Measurements from ENCODE around the gene LRPAP1.

The LRPAP1 gene

GRCh38 chr4:3531318-3531878 lies 824 bp downstream of the LRPAP1 start:
- DNase-seq (ENCODE audit: low spot score): no peak

GRCh38 chr4:3530663-3531254 lies 1.5 kb downstream of the LRPAP1 start:
- DNase-seq (ENCODE audit: low spot score): no peak

DNA sequence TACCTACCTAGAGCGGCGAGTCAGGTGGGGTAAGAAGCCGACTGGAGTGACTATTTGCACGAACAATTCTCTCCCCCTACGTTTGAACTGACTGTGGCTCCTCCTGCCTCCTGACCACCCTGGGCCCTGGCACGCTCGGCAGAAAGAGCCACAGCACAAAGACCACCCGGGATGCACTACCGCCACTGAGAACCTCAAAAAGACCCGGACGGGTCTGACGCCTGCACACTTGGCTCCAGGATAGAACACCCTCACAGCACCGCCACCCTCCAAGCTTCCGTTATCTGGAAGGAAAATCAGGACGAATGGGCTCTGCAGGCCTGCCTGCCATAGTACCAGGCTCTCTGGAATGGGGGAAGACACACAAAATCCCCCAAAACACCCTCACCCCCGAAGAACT lies 2.2 kb downstream of the LRPAP1 start:
- no peak for DNase-seq (ENCODE audit: low spot score)

DNA sequence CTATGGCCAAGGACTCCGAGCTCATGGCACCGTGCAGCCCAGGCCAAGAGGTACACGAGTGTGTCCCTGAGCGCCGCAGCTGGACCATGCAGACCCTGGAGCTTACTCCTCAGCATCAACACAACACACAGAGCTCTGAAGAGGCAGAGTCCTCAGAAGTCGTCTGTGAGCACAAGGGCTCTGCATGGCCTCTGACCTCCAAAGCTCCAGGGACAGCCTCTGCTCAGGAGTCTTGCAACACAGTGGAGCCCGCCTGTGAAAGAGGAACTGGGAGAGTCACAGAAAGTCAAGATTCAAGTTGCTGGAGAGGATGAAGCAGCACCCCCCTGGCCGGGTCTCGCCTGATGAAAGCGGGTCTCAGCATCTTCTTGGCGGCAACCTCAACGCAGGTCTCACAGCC lies 2.9 kb downstream of the LRPAP1 start:
- no peak for DNase-seq (ENCODE audit: low spot score)

- no peak for DNase-seq (ENCODE audit: low spot score)
Measured at GRCh38 chr4:3527914-3528876, 4.0 kb downstream of the LRPAP1 start.

DNA sequence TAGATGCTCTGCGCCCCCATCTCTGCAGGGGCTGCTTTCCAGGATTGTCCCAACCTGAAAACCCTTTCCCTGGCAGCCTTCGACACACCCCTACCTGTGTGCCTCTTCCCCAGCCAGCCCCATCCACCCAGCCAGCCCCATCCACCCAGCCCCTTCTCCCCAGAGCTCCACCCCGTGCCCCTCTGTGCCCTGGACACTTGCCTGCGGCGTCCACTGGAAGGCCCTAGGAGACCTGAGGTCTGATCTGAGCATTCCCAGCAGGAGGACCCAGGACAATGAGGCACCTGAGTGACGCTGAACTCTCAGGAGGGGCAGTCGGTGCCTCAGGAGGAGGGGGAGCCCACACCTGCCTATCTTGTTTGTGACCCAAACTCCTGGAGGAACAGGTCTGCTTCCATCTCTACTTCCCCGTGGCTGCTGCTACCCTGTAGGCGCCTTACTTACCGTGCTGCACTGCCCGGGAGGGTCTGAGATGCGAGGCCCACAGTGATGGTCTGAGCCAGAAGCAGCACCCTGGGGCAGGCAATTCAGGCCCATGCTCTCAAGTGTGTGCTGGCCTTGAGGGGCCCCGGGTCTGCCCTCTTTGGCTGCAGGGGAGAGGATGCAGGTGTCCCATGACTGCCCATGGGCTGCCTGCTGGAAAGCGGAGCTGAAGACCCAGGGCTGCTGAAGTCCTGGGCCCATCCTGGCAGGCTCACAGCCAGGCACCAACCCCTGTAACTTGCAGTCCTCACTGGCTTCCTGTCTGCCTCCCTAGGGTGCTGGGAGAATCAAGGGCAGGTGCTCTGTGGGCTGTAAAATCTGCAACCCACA lies 4.9 kb downstream of the LRPAP1 start:
- DNase-seq (ENCODE audit: low spot score): no peak

- no peak for DNase-seq (ENCODE audit: low spot score)
Measured at GRCh38 chr4:3526456-3526855, 5.8 kb downstream of the LRPAP1 start.

GRCh38 chr4:3525532-3526430 lies 6.4 kb downstream of the LRPAP1 start:
- no peak for DNase-seq (ENCODE audit: low spot score)

GRCh38 chr4:3524920-3525319 lies 7.3 kb downstream of the LRPAP1 start:
- DNase-seq (ENCODE audit: low spot score): no peak

- no peak for DNase-seq (ENCODE audit: low spot score)
Measured at GRCh38 chr4:3524349-3524748, 7.9 kb downstream of the LRPAP1 start.

GRCh38 chr4:3523628-3524221 lies 8.5 kb downstream of the LRPAP1 start:
- DNase-seq (ENCODE audit: low spot score): no peak

DNA sequence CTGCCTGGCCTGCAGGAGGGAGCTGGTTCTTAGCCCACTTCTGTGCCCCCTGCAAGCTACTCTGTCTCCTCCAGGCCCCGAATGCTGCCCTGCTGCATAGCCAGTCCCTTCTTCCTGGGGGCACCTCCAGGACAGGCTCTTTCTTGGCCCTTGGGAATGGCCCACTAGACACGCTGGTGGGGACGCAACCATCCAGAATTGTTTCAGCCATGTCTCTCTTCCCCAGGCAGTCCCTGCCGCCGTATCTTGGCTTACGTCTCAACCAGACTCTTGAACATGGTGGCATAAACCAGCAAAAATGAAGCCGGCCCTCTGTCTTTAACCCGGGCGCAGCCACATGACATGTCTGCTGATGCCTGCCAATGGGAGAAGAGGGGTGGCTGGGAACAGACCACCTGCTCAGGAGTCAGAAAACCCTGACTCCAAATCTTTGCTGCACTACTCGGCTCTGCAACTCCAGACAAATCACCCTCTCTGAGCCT lies 9.0 kb downstream of the LRPAP1 start:
- DNase-seq (ENCODE audit: low spot score): no peak

DNA sequence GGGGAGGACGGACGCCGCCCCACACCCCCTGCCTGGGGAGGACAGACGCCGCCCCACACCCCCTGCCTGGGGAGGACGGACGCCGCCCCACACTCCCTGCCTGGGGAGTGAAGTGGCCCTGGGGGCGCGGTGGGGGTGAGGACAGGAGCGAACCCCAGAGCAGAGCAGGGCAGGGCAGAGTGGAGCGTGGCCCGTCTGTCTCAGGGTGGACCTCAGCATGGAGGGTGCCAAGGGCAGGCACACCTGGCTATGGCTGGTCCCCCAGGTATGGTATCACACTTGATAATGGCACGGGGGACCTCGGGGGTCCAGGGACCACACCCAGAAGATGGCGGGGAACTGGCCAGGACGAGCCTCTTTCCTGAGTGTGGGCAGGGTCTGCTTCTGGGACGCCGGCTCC lies 9.6 kb downstream of the LRPAP1 start:
- no peak for DNase-seq (ENCODE audit: low spot score)

- no peak for DNase-seq (ENCODE audit: low spot score)
Measured at GRCh38 chr4:3522326-3522640, 9.9 kb downstream of the LRPAP1 start.

- DNase-seq (ENCODE audit: low spot score): no peak
Measured at GRCh38 chr4:3521621-3522325, 10.4 kb downstream of the LRPAP1 start.

DNA sequence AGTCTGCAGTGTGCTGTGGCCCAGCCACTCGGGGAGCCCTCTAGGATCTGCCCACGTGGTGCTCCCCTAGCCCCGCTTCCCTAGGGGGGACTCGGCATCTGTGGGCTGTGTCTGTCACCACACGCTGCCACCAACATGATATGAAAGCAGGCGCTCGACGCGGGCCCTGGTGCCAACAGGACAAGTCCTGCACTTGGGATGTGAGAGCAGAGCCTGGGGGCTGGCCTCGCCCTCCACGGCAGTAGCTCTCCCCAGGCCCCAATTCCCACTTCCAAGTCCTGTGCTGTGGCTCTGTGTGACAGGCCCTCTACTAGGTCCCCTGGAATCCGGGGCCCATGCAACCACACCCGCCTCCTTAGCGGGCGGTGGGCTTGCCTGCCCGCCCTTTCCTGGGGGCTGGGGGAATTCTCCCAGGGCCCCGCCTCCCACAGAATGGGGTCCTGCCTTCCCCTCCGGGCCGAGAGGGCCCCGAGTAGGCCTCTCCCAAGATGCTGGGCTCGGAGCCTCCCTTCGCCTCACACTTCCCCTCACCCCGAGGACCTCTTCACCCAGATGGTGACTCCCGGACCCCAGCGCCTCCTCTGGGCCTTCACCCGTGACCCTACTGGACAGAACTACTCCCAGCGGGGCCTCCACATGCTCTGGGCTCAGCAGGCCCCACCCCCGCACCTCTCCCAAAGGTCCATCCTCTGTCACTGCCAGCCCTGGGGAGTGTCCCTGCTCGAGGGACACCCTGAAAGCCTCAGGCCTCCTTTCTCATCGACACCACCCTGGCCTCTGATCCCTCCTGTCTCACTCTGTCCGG lies 11.2 kb downstream of the LRPAP1 start:
- no peak for DNase-seq (ENCODE audit: low spot score)

DNA sequence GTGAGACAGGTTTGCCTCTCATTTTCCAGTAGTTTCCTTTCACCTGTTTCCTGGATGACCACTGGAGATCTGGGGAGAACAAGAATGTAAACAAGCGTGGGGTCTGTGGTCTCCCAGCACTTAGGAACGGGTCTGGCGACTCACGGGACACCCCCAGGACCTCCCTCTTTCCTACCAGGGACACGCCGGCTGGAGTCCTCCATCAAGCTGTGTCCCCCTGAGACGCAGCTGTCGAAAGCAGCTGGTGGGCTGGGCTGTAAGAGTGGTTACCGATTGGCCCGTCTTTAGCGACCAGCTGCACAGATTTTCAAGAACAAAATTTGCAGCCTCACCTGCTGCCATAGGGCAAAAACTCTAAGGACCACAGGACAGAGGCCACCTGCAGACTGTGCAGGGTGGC lies 11.9 kb downstream of the LRPAP1 start:
- DNase-seq (ENCODE audit: low spot score): no peak

GRCh38 chr4:3519468-3520264 lies 12.6 kb downstream of the LRPAP1 start:
- no peak for DNase-seq (ENCODE audit: low spot score)

GRCh38 chr4:3518941-3519340 lies 13.3 kb downstream of the LRPAP1 start:
- no peak for DNase-seq (ENCODE audit: low spot score)
